ENCODE measurements around the gene ZNF467. TPM values are rescaled to one million over a fixed set of nuclear protein-coding genes. Genes with fewer than 3 reads are reported as not detected.

The ZNF467 gene
- total RNA-seq, 1 experiment from 2014 or later, result 3.5 TPM

GRCh38 chr7:149814494-149814893 is 41.1 kb upstream of the ZNF467 start:
- TF ChIP-seq EZH2 (IDR thresholded peaks at IDR 0.05; ENCODE audit: borderline replicate concordance, low read depth, low read length, poor library complexity, severe bottlenecking) (no peak), CTCF (conservative IDR thresholded peaks at IDR 0.05; ENCODE audit: low read depth, low read length) (no peak)
- BruUV-seq (replicated peaks), result no TSS peak
- Histone ChIP-seq H3K4me3 (ENCODE audit: low read depth, low read length, poor library complexity, severe bottlenecking) (no peak overlapping the region), H3K27ac (ENCODE audit: low read depth, low read length, poor library complexity, severe bottlenecking) (no peak overlapping the region), H3K36me3 (ENCODE audit: insufficient read depth, low read length, poor library complexity, severe bottlenecking) (no peaks in the 10 kb centered on the region), H3K9me3 (ENCODE audit: low read depth, low read length, poor library complexity, severe bottlenecking) (no peaks in the 10 kb centered on the region), H3K27me3 (replicated peaks; ENCODE audit: insufficient read depth, low read depth, low read length, poor library complexity) (no peaks in the 10 kb centered on the region), H3K4me1 (ENCODE audit: insufficient read depth, low read length, poor library complexity, severe bottlenecking) (no peaks in the 10 kb centered on the region)
- CTCF ChIA-PET, result interaction anchor here (0.6 kb wide), 1 partner anchor 8 kb away, joined by 3 read pairs; no protein-coding TSS in a partner anchor
- POLR2A ChIA-PET (ENCODE audit: low non-redundant PET), result no interaction called here
- intact Hi-C loops (cut with micrococcal nuclease; ENCODE audit: unreplicated experiment), result no loop called here
- no peak for DNase-seq (ENCODE audit: low spot score)

GRCh38 chr7:149813254-149814035 is 40.1 kb upstream of the ZNF467 start:
- TF ChIP-seq CTCF (conservative IDR thresholded peaks at IDR 0.05; ENCODE audit: low read depth, low read length) (no peak), EZH2 (IDR thresholded peaks at IDR 0.05; ENCODE audit: borderline replicate concordance, low read depth, low read length, poor library complexity, severe bottlenecking) (no peak)
- ChIA-PET CTCF (no interaction called here), POLR2A (ENCODE audit: low non-redundant PET) (no interaction called here)
- no peaks in the 10 kb centered on the region for H3K4me1 ChIP-seq (ENCODE audit: insufficient read depth, low read length, poor library complexity, severe bottlenecking)
- DNase-seq (ENCODE audit: low spot score), result no peak
- BruUV-seq (replicated peaks), result no TSS peak
- no peak overlapping the region for H3K4me3 ChIP-seq (ENCODE audit: low read depth, low read length, poor library complexity, severe bottlenecking)
- no peak overlapping the region for H3K27ac ChIP-seq (ENCODE audit: low read depth, low read length, poor library complexity, severe bottlenecking)
- intact Hi-C loops (cut with micrococcal nuclease; ENCODE audit: unreplicated experiment), result no loop called here
- H3K27me3 ChIP-seq (replicated peaks; ENCODE audit: insufficient read depth, low read depth, low read length, poor library complexity), result no peaks in the 10 kb centered on the region
- no peaks in the 10 kb centered on the region for H3K9me3 ChIP-seq (ENCODE audit: low read depth, low read length, poor library complexity, severe bottlenecking)
- no peaks in the 10 kb centered on the region for H3K36me3 ChIP-seq (ENCODE audit: insufficient read depth, low read length, poor library complexity, severe bottlenecking)

- H3K27me3 ChIP-seq (replicated peaks; ENCODE audit: insufficient read depth, low read depth, low read length, poor library complexity), result no peaks in the 10 kb centered on the region
- no peak overlapping the region for H3K27ac ChIP-seq (ENCODE audit: low read depth, low read length, poor library complexity, severe bottlenecking)
- H3K9me3 ChIP-seq (ENCODE audit: low read depth, low read length, poor library complexity, severe bottlenecking), result no peaks in the 10 kb centered on the region
- no peaks in the 10 kb centered on the region for H3K4me1 ChIP-seq (ENCODE audit: insufficient read depth, low read length, poor library complexity, severe bottlenecking)
- H3K4me3 ChIP-seq (ENCODE audit: low read depth, low read length, poor library complexity, severe bottlenecking), result no peak overlapping the region
- DNase-seq (ENCODE audit: low spot score), result no peak
- ChIA-PET POLR2A (ENCODE audit: low non-redundant PET) (no interaction called here), CTCF (no interaction called here)
- intact Hi-C loops (cut with micrococcal nuclease; ENCODE audit: unreplicated experiment), result no loop called here
- no peak for TF ChIP-seq CTCF (conservative IDR thresholded peaks at IDR 0.05; ENCODE audit: low read depth, low read length)
- no peak for TF ChIP-seq EZH2 (IDR thresholded peaks at IDR 0.05; ENCODE audit: borderline replicate concordance, low read depth, low read length, poor library complexity, severe bottlenecking)
- H3K36me3 ChIP-seq (ENCODE audit: insufficient read depth, low read length, poor library complexity, severe bottlenecking), result no peaks in the 10 kb centered on the region
- no TSS peak for BruUV-seq (replicated peaks)
These were observed 38.6 kb upstream of the ZNF467 start for GRCh38 chr7:149811831-149812490.
